GM13977 (cell line): ENCODE measurements around the gene CARD9.

Experiments used
- DNase-seq: peaks from one replicate; pipeline ENCODE4 v3.0.0; 2012; ENCODE audit warnings: low spot score
- in situ Hi-C: fragments of 300-500 bp; cut with MboI; formaldehyde crosslinking; loops from one replicate; pipeline ENCODE4 v1.12.0; 2022; ENCODE audit warnings: low sequenced_read_pairs, low pct_unique_long_range_greater_than_20kb, mixed read lengths, inconsistent platforms; ENCODE audit not compliant: unreplicated experiment
- TF ChIP-seq, protein P1 (sequence below): IDR thresholded peaks from 2 replicates; pipeline ENCODE4 v1.5.1; 2012; ENCODE audit warnings: mild to moderate bottlenecking, control low read depth; ENCODE audit not compliant: insufficient read depth; ENCODE audit errors: extremely low read depth, missing control alignments

CARD9 gene

DNA sequence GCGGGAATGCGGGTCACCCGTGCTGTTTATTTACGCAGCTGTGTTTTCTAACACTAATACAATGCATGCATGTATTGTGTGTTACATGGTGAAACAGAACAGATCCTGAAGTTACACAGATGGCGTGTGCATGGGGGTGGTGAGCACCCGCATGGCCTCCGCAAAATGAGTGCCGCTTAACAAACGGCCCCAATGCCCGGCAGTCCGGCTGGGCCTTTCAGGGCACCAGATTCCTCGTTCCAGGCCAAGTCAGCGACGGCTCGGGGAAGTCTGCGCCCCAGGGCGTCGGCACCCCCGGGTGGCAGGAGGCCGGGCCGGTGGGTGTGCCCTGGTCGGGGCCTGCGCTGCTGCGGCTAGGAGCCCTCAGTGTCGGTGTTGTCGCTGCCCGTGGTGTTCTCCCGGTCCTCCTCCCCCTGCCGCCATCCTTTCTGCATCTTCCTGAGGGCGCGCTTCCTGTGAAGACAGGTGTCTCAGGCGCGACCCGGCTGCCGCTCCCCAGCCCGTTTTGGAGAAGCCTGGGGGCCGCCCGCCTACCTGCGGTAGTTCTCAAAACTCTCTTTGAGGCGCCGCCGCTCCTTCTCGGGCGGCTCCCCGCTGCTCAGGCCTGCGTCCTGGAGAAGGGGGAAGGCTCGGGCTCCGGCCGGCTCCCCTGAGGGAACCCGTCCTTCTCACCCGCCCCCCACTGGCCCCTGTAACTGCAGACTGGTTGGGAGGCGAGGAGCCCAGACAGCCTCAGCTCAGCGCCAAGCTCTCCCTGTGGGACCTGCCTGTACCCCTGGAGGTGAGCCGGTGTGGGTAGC is 9.3 kb downstream of the CARD9 start:
- in situ Hi-C loops, result no loop called here
- TF ChIP-seq, protein P1, sequence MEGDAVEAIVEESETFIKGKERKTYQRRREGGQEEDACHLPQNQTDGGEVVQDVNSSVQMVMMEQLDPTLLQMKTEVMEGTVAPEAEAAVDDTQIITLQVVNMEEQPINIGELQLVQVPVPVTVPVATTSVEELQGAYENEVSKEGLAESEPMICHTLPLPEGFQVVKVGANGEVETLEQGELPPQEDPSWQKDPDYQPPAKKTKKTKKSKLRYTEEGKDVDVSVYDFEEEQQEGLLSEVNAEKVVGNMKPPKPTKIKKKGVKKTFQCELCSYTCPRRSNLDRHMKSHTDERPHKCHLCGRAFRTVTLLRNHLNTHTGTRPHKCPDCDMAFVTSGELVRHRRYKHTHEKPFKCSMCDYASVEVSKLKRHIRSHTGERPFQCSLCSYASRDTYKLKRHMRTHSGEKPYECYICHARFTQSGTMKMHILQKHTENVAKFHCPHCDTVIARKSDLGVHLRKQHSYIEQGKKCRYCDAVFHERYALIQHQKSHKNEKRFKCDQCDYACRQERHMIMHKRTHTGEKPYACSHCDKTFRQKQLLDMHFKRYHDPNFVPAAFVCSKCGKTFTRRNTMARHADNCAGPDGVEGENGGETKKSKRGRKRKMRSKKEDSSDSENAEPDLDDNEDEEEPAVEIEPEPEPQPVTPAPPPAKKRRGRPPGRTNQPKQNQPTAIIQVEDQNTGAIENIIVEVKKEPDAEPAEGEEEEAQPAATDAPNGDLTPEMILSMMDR, result no peak
- DNase-seq, result no peak

DNA sequence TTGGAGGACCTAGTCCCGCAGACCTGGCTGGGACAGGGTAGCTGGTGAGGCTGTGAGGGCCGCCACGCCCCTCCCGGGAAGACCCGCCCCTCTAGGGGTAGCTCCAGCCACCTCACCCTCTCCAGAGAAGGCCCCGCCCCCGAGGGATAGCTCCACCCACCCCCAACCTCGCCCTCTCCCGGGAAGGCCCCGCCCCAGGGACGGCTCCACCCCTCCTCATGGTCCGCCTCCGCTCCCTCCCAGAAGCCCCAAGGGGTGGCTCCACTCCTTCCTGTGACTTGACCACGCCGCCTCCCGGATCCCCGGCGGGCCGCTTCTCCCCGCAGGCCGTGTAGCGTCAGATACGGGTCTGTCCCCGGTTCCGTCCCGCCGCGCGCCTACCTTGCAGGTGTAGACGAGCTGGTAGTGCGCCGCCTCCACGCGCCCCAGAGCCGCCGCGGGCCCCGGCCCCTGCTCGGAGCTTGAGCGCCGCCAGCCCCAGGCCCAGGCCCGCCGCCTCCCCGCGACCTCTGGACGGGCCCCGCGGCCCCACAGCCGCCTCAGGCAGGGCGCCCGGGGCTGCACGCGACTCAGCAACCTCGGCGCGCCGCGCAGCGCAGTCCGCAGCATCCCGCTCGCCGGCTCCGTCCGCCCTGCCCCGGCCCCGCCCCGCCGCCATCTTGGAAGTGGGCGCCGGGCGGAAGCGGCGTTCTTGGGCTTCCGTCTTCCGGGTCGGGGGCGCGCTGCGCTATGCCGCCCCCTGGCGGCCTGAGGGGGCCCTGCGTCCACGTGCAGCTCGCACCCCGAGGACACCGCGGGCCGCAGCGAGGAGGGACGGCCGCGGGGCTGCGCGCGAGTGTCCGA is 10.1 kb downstream of the CARD9 start, which contains the start of gene DNLZ:
TSS of gene DNLZ (minus strand) at position 639 of the 843 bp plus-strand sequence. CDS start at position 609, 30 bp downstream.
- in situ Hi-C loops, result no loop called here
- TF ChIP-seq, protein P1, result peak; percentile 98
- peak; percentile 100 for DNase-seq

DNA sequence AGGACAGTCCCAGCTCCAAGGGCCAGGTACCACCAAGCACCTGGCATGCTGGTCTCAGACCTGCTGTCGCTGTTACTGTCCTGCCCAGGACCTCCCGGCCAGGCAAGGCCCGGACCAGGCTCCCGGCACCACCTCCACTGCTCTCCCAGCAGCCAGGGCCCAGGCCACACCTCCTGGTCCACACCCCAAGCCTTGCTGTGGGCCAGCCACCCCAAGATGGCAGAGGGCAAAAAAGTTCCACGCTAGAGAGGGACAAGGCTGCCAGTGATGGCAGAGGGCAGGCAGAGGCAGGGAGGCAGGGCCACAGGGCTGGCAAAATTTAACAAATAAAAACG is 11.1 kb downstream of the CARD9 start:
- TF ChIP-seq, protein P1, result no peak
- in situ Hi-C loops, result no loop called here
- DNase-seq, result no peak

DNA sequence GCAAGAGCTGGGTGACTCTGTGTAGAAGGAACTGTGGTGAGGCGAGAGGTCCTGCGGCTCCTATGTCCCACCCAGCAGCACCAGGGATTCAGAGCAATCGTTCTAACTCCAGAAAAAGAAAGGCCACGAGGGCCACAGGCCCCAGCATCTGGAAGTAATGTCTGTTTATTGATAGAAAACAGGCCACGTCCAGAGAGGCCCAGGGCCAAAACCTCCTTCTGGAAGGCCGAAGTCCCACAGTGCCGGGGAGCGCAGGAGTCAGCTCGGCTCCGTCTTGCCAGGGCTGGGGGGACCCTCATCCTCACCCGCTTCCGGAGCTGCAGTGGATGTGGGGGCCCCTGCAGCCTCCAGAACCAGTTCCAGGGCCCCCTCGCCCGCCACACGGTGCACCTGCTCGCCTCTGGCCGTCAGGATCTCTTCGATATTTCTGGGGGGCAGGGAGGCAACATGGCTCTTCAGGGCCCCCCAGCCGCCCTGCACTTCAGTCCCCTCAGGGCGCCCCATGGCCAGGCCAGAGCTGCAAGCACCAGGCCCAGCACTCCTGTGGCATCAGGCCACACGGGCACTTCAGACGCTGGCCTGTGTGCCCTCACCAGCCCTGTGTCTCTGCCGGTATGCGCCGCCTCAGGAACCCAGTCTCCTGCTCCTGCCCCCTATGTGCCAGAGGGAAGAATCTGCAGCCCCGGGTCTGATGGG is 11.6 kb downstream of the CARD9 start:
- TF ChIP-seq, protein P1, result no peak
- DNase-seq, result no peak
- in situ Hi-C loops, result no loop called here

DNA sequence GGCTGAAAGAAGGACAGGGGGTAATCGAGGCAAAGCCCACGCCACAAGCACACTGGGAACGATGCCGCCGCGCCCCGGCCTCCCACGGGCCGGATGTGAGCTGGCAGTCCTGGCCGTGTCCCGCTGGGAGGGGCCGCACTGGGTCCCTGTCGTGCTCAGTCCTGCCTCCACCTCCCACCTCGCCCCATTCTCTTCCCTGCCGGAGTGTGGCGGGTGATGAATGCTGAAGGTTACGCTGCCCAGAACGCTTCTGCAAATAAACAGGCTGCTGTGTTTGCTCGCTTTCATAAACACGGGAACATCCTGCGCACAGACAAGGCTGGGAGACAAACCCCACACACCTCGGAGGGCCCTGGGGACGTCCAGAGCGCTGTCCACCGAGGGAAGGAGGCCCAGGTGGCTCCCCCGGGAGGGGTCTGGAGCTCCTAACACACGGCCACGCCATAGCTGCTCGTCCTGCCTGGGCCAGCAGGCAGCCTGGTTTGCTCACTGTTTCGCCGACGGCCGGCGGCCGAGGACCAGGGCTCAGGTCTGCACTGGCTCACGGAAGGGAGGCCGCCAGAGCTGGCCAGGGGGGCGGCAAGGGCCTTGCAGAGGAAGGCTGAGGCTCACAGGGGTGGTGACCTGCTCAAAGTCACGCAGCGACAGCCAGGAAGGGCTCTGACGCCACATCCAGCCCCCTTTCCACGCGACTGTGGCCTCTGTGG is 12.3 kb downstream of the CARD9 start:
- in situ Hi-C loops, result no loop called here
- TF ChIP-seq, protein P1, result no peak
- no peak for DNase-seq
